Measurements from ENCODE around the gene CADM1. TPM values are rescaled to one million over a fixed set of nuclear protein-coding genes. Genes with fewer than 3 reads are reported as not detected.

Gene CADM1
- total and polyA plus RNA-seq, 10 of the 15 experiments (the other 5 are each of a cell fraction or from before 2014, with no cell fraction given) = 0.03 to 0.48 (median 0.15) TPM; not detected in 3

GRCh38 chr11:115272925-115273324, 231.3 kb downstream of the CADM1 start (continued):
- TF ChIP-seq MYC (IDR thresholded peaks at IDR 0.05; ENCODE audit: insufficient read depth, insufficient read length, insufficient replicate concordance, low read length, severe bottlenecking) (no peak), CREM (IDR thresholded peaks at IDR 0.05; ENCODE audit: low read depth) (no peak), SIX5 (IDR thresholded peaks at IDR 0.05; ENCODE audit: low read depth, low read length, severe bottlenecking) (no peak), CEBPB (IDR thresholded peaks at IDR 0.05; ENCODE audit: borderline replicate concordance in 1 of 2, low read depth in 2 of 2, low read length in 2 of 2) (no peak), STAT3 (IDR thresholded peaks at IDR 0.05; ENCODE audit: low read depth, low read length) (no peak), LARP7 (IDR thresholded peaks at IDR 0.05) (no peak)
- TF ChIP-seq, protein P1, sequence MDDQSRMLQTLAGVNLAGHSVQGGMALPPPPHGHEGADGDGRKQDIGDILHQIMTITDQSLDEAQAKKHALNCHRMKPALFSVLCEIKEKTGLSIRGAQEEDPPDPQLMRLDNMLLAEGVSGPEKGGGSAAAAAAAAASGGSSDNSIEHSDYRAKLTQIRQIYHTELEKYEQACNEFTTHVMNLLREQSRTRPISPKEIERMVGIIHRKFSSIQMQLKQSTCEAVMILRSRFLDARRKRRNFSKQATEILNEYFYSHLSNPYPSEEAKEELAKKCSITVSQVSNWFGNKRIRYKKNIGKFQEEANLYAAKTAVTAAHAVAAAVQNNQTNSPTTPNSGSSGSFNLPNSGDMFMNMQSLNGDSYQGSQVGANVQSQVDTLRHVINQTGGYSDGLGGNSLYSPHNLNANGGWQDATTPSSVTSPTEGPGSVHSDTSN (IDR thresholded peaks at IDR 0.05; ENCODE audit: insufficient replicate concordance, low read depth, low read length) = no peak
- TF ChIP-seq, protein P2, sequence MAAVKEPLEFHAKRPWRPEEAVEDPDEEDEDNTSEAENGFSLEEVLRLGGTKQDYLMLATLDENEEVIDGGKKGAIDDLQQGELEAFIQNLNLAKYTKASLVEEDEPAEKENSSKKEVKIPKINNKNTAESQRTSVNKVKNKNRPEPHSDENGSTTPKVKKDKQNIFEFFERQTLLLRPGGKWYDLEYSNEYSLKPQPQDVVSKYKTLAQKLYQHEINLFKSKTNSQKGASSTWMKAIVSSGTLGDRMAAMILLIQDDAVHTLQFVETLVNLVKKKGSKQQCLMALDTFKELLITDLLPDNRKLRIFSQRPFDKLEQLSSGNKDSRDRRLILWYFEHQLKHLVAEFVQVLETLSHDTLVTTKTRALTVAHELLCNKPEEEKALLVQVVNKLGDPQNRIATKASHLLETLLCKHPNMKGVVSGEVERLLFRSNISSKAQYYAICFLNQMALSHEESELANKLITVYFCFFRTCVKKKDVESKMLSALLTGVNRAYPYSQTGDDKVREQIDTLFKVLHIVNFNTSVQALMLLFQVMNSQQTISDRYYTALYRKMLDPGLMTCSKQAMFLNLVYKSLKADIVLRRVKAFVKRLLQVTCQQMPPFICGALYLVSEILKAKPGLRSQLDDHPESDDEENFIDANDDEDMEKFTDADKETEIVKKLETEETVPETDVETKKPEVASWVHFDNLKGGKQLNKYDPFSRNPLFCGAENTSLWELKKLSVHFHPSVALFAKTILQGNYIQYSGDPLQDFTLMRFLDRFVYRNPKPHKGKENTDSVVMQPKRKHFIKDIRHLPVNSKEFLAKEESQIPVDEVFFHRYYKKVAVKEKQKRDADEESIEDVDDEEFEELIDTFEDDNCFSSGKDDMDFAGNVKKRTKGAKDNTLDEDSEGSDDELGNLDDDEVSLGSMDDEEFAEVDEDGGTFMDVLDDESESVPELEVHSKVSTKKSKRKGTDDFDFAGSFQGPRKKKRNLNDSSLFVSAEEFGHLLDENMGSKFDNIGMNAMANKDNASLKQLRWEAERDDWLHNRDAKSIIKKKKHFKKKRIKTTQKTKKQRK (IDR thresholded peaks at IDR 0.05; ENCODE audit: low read depth, low read length) = no peak

DNA sequence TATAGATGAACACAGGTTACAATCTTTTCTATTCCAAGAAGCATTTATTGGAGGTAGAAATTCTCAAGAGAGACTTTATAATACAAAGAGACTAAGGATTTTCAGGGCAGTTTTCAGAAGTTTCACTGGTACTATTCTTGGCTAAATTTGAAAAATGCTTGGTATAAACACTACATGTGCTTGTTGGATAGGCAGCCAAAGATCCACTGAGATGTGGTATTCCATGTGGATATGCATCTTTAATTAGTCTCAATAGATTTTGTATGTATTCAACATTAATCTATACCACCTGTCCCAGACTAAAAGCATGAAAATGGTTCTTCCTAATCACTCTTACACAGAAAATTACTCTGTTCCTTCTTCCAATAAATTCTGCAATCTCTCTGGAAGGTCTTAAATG, 232.6 kb downstream of the CADM1 start:
- ChIA-PET SMC1A (ENCODE audit: uncharacterized antibody, unreplicated experiment) (no interaction called here), CTCF (no interaction called here), POLR2A (no interaction called here), RAD21 (ENCODE audit: unreplicated experiment) (no interaction called here)
- DNase-seq (ENCODE audit: low read depth, low spot score) (no peak), ATAC-seq (no peak), FAIRE-seq (no peak)
- Histone ChIP-seq H3K4me3 (no peak overlapping the region), H3K9ac (ENCODE audit: control insufficient read depth, insufficient read depth, low read length) (no peak overlapping the region), H3K27ac (ENCODE audit: control insufficient read depth, insufficient read depth) (no peak overlapping the region), H2AFZ (ENCODE audit: control insufficient read depth, low read depth, low read length) (no peak overlapping the region), H3K4me2 (ENCODE audit: control insufficient read depth, insufficient read depth) (no peak overlapping the region), H3K9me3 (replicated peaks; ENCODE audit: control insufficient read depth, insufficient read depth, low read length) (no peaks in the 10 kb centered on the region), H3K4me1 (ENCODE audit: control insufficient read depth, insufficient read depth, low read length) (no peaks in the 10 kb centered on the region), H3K36me3 (ENCODE audit: control insufficient read depth in 2 of 2, insufficient read depth in 2 of 2, low read length in 1 of 2) (no peaks in the 10 kb centered on the region), H4K20me1 (ENCODE audit: control insufficient read depth, insufficient read depth) (no peaks in the 10 kb centered on the region), H3K27me3 (replicated peaks in 1 of 2; ENCODE audit: control insufficient read depth in 2 of 2, insufficient read depth in 2 of 2, low read length in 1 of 2) (0 out of 4 replicates have a peak, but pooled peaks cover 0 to 9% of the 10 kb centered on the region in 2 experiments), H3K79me2 (ENCODE audit: control insufficient read depth, insufficient read depth, low read length) (no peaks in the 10 kb centered on the region)
- no TSS peak for BruUV-seq (replicated peaks)
- in situ Hi-C loops (cut with MboI) (no loop called here), intact Hi-C loops (cut with micrococcal nuclease; ENCODE audit: unreplicated experiment) (no loop called here)
- TF ChIP-seq TCF3 (IDR thresholded peaks at IDR 0.05; ENCODE audit: borderline replicate concordance, insufficient read depth, low read depth, low read length) (no peak), RBBP5 (conservative IDR thresholded peaks at IDR 0.05) (no peak), HDGF (IDR thresholded peaks at IDR 0.05) (no peak), EGR1 (IDR thresholded peaks at IDR 0.05; ENCODE audit: borderline replicate concordance in 1 of 2, low read depth in 2 of 2, low read length in 2 of 2) (no peak), E2F4 (IDR thresholded peaks at IDR 0.05; ENCODE audit: low read depth, low read length) (no peak), PML (IDR thresholded peaks at IDR 0.05; ENCODE audit: low read length) (no peak)
- TF ChIP-seq, protein P3, sequence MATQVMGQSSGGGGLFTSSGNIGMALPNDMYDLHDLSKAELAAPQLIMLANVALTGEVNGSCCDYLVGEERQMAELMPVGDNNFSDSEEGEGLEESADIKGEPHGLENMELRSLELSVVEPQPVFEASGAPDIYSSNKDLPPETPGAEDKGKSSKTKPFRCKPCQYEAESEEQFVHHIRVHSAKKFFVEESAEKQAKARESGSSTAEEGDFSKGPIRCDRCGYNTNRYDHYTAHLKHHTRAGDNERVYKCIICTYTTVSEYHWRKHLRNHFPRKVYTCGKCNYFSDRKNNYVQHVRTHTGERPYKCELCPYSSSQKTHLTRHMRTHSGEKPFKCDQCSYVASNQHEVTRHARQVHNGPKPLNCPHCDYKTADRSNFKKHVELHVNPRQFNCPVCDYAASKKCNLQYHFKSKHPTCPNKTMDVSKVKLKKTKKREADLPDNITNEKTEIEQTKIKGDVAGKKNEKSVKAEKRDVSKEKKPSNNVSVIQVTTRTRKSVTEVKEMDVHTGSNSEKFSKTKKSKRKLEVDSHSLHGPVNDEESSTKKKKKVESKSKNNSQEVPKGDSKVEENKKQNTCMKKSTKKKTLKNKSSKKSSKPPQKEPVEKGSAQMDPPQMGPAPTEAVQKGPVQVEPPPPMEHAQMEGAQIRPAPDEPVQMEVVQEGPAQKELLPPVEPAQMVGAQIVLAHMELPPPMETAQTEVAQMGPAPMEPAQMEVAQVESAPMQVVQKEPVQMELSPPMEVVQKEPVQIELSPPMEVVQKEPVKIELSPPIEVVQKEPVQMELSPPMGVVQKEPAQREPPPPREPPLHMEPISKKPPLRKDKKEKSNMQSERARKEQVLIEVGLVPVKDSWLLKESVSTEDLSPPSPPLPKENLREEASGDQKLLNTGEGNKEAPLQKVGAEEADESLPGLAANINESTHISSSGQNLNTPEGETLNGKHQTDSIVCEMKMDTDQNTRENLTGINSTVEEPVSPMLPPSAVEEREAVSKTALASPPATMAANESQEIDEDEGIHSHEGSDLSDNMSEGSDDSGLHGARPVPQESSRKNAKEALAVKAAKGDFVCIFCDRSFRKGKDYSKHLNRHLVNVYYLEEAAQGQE (IDR thresholded peaks at IDR 0.05; ENCODE audit: low read depth, low read length) = no peak
